IPS-20b (cell line): ENCODE results near the gene ASTN2.

Experiments
- H3K27ac ChIP-seq: one replicate; pipeline ENCODE4 v1.5.1; 2013; ENCODE audit warnings: low read length
- H3K27me3 ChIP-seq: 2 replicates; pipeline ENCODE4 v1.6.1; 2013; ENCODE audit warnings: mild to moderate bottlenecking, low read length, inconsistent platforms; ENCODE audit not compliant: insufficient read depth
- H3K36me3 ChIP-seq: 2 replicates; pipeline ENCODE4 v1.6.1; 2013; ENCODE audit warnings: low read depth, mild to moderate bottlenecking, inconsistent platforms, low read length, moderate library complexity; ENCODE audit not compliant: insufficient read depth
- H3K4me1 ChIP-seq: 2 replicates; pipeline ENCODE4 v1.6.1; 2013; ENCODE audit warnings: mild to moderate bottlenecking, control low read depth, inconsistent platforms, low read length, moderate library complexity; ENCODE audit not compliant: insufficient read depth
- H3K4me3 ChIP-seq: 2 replicates; pipeline ENCODE4 v1.5.1; 2013; ENCODE audit warnings: mild to moderate bottlenecking, low read length, inconsistent platforms
- H3K9ac ChIP-seq: 2 replicates; pipeline ENCODE4 v1.6.1; 2013; ENCODE audit warnings: low read depth, mild to moderate bottlenecking, inconsistent platforms, low read length, moderate library complexity
- H3K9me3 ChIP-seq: 2 replicates; pipeline ENCODE4 v1.6.1; 2013; ENCODE audit warnings: mild to moderate bottlenecking, low read depth, low read length, inconsistent platforms; ENCODE audit not compliant: insufficient read depth

The ASTN2 gene

GRCh38 chr9:117413346-117414219 lies 1.3 kb downstream of the ASTN2 start:
- H3K9ac ChIP-seq, result peak overlapping the region; percentile 60; the same call in 1 of the 2 replicates
- no peak overlapping the region for H3K27ac ChIP-seq
- H3K27me3 ChIP-seq, result peaks cover 66% of the 10 kb centered on the region
- peak overlapping the region; percentile 72 for H3K4me3 ChIP-seq
- H3K9me3 ChIP-seq, result no peaks in the 10 kb centered on the region
- no peaks in the 10 kb centered on the region for H3K36me3 ChIP-seq
- peaks cover 7% of the 10 kb centered on the region; the same call in 1 of the 2 replicates for H3K4me1 ChIP-seq

- Histone ChIP-seq H3K36me3 (no peaks in the 10 kb centered on the region), H3K27ac (no peak overlapping the region), H3K9me3 (no peaks in the 10 kb centered on the region), H3K4me3 (peak overlapping the region; percentile 72), H3K27me3 (peaks cover 59% of the 10 kb centered on the region), H3K9ac (peak overlapping the region; percentile 26; the same call in 1 of the 2 replicates), H3K4me1 (peaks cover 7% of the 10 kb centered on the region; the same call in 1 of the 2 replicates)
Observed at GRCh38 chr9:117412841-117413240, 2.0 kb downstream of the ASTN2 start.

DNA sequence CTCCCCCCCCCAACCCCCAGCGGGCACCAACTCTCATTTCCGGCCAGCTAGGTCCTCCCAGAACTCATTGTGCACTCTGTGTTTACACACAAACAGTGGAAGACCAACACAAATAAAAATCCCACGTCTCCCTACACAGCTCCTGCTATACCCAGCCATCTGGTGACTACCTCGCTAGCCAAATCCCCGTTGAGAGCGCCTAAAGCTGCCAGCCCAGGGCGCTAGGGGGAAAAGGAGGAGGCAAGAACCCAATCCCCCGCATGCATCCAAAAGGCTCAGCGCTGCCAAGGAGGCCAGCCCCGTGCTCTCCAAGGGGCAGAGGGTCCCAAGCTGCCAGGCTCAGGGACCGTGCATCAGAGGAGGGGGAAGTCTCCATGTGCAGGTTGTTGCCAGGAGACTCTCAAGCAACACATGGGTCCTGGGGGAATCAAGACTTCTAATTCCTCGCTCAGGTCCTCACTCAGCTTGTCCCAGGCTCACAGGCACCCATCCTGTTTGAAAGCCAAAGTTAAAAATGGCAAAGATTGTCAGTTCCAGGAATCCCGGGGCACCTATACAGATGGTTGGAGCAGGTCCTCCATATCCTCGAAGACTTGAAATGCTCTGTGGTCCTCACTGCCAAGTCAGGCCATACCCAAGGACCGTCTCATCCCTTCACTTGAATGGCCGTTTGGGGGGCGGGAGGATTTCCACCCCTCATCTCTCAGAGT lies 2.7 kb downstream of the ASTN2 start:
- H3K4me1 ChIP-seq, result peaks cover 7% of the 10 kb centered on the region; the same call in 1 of the 2 replicates
- H3K36me3 ChIP-seq, result no peaks in the 10 kb centered on the region
- H3K4me3 ChIP-seq, result peak overlapping the region; percentile 72; the same call in 1 of the 2 replicates
- no peak overlapping the region for H3K9ac ChIP-seq
- peaks cover 52% of the 10 kb centered on the region for H3K27me3 ChIP-seq
- H3K27ac ChIP-seq, result no peak overlapping the region
- H3K9me3 ChIP-seq, result no peaks in the 10 kb centered on the region

DNA sequence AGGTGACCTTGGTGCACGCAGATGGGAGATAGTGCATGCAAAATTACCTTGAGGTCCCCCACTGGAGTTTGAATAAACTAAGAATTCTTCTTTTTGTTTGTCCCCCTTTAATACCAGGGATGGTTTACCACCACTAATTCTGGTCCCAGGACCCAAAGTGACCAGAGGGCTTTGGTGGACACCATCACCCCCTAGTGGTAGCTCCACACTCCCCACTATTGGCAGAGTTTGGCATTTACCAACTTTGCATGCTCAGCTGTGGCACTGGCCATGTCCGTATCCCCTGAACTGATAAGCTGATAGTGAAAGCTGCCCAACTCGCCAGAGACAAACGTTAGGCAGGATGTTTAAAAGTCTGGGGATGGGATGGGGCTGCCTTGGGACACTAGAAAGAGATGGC lies 3.3 kb downstream of the ASTN2 start:
- Histone ChIP-seq H3K9me3 (no peaks in the 10 kb centered on the region), H3K4me3 (no peak overlapping the region), H3K4me1 (peaks cover 7% of the 10 kb centered on the region; the same call in 1 of the 2 replicates), H3K27me3 (peaks cover 46% of the 10 kb centered on the region), H3K27ac (no peak overlapping the region), H3K9ac (no peak overlapping the region), H3K36me3 (no peaks in the 10 kb centered on the region)

DNA sequence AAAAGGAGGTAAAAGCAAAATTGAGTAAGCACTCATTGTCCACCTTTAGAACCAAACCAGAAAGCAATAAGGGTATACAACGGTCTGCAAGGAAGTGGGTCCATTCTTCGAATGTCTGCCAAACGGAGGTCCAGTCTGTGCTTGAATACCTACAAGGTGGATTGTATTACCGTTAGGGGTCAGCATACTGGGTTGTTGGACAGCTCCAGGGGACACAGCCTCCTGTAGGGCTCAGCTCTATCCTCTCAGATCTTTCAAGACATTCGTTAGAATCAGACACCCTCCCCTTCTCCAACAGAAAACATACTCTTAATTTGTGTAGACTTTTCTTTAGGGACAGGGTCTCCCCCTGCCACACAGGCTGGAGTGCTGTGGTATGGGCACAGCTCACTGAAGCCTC lies 5.5 kb downstream of the ASTN2 start:
- Histone ChIP-seq H3K27ac (no peak overlapping the region), H3K9me3 (no peaks in the 10 kb centered on the region), H3K27me3 (peaks cover 29% of the 10 kb centered on the region), H3K9ac (no peak overlapping the region), H3K4me3 (no peak overlapping the region), H3K4me1 (peaks cover 11% of the 10 kb centered on the region), H3K36me3 (no peaks in the 10 kb centered on the region)

- Histone ChIP-seq H3K9ac (no peak overlapping the region), H3K9me3 (no peaks in the 10 kb centered on the region), H3K4me1 (peaks cover 25% of the 10 kb centered on the region), H3K27ac (no peak overlapping the region), H3K36me3 (no peaks in the 10 kb centered on the region), H3K27me3 (peaks cover 11% of the 10 kb centered on the region), H3K4me3 (no peak overlapping the region)
Observed at GRCh38 chr9:117407436-117408022, 7.3 kb downstream of the ASTN2 start.

GRCh38 chr9:117405950-117406705 lies 8.7 kb downstream of the ASTN2 start:
- Histone ChIP-seq H3K27ac (no peak overlapping the region), H3K9me3 (no peaks in the 10 kb centered on the region), H3K36me3 (no peaks in the 10 kb centered on the region), H3K4me1 (peaks cover 19% of the 10 kb centered on the region), H3K27me3 (no peaks in the 10 kb centered on the region), H3K9ac (no peak overlapping the region), H3K4me3 (no peak overlapping the region)

- Histone ChIP-seq H3K36me3 (no peaks in the 10 kb centered on the region), H3K9ac (no peak overlapping the region; the same call in 1 of the 2 replicates), H3K4me3 (no peak overlapping the region), H3K27me3 (no peaks in the 10 kb centered on the region), H3K27ac (no peak overlapping the region), H3K9me3 (no peaks in the 10 kb centered on the region), H3K4me1 (peaks cover 26% of the 10 kb centered on the region)
Observed at GRCh38 chr9:117403848-117404247, 11.0 kb downstream of the ASTN2 start.

GRCh38 chr9:117403403-117403811 lies 11.4 kb downstream of the ASTN2 start:
- H3K36me3 ChIP-seq, result no peaks in the 10 kb centered on the region
- no peaks in the 10 kb centered on the region for H3K27me3 ChIP-seq
- no peaks in the 10 kb centered on the region for H3K9me3 ChIP-seq
- H3K9ac ChIP-seq, result no peak overlapping the region; the same call in 1 of the 2 replicates
- peak overlapping the region; percentile 48 for H3K27ac ChIP-seq
- H3K4me1 ChIP-seq, result peaks cover 26% of the 10 kb centered on the region
- 0 out of 2 replicates have a peak overlapping the region, but pooled peaks have one; percentile 27 for H3K4me3 ChIP-seq

GRCh38 chr9:117400171-117400570 lies 14.7 kb downstream of the ASTN2 start:
- peaks cover 23% of the 10 kb centered on the region; the same call in 1 of the 2 replicates for H3K4me1 ChIP-seq
- H3K4me3 ChIP-seq, result no peak overlapping the region
- H3K27ac ChIP-seq, result no peak overlapping the region
- no peaks in the 10 kb centered on the region for H3K36me3 ChIP-seq
- H3K9ac ChIP-seq, result no peak overlapping the region
- H3K27me3 ChIP-seq, result no peaks in the 10 kb centered on the region
- H3K9me3 ChIP-seq, result no peaks in the 10 kb centered on the region

DNA sequence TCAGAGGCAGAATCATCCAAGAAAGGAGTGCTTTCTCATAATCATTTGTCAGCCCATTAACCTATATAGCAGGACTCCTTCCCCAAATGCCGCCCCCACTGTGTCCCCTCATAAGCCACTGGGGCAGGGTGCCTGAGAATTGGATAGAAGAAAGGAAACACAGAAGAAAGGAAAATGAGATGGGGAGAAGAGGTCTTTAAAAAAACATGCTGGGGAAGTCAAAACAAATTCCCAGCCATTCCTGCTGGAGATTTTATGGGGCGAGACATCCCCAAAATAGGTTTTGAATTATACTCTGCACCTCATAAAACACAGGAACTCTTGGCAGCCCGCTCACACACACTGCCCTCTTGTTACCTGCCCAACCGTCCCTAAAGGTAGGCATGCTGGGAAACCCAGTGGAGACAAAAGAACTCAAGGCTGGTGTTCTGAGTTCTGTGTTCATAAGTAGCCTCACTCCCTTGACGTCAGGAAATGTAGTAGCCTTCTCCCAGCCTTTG lies 19.7 kb downstream of the ASTN2 start:
- no peak overlapping the region for H3K9ac ChIP-seq
- no peaks in the 10 kb centered on the region for H3K36me3 ChIP-seq
- no peaks in the 10 kb centered on the region for H3K27me3 ChIP-seq
- peaks cover 8% of the 10 kb centered on the region; the same call in 1 of the 2 replicates for H3K4me1 ChIP-seq
- H3K4me3 ChIP-seq, result no peak overlapping the region
- no peaks in the 10 kb centered on the region for H3K9me3 ChIP-seq
- H3K27ac ChIP-seq, result no peak overlapping the region
